Hepatocyte (in vitro differentiated cells): Measurements from ENCODE around the gene ATF7IP2. TPM values are rescaled to one million over a fixed set of nuclear protein-coding genes. Genes with fewer than 3 reads are reported as not detected.

Source experiments
- DNase-seq: peaks from one replicate; pipeline ENCODE4 v3.0.0-alpha.2; 2016; ENCODE audit warnings: low spot score
- H2AFZ ChIP-seq: fragments of 200-600 bp; sonication (generic); 2 replicates; pipeline ENCODE4 v1.6.0; 2016; ENCODE audit warnings: antibody characterized with exemption, mild to moderate bottlenecking
- H3K27ac ChIP-seq: fragments of 200-600 bp; sonication (generic); 2 replicates; pipeline ENCODE4 v1.5.1; 2016; ENCODE audit warnings: mild to moderate bottlenecking
- H3K27me3 ChIP-seq: fragments of 200-600 bp; sonication (generic); 2 replicates; pipeline ENCODE4 v1.6.1; 2016
- H3K36me3 ChIP-seq: fragments of 200-600 bp; sonication (generic); replicated peaks from 2 replicates; pipeline ENCODE4 v1.5.1; 2016; ENCODE audit warnings: low read depth; ENCODE audit not compliant: insufficient read depth
- H3K4me1 ChIP-seq: fragments of 200-600 bp; sonication (generic); 2 replicates; pipeline ENCODE4 v1.5.1; 2016; ENCODE audit warnings: mild to moderate bottlenecking, moderate library complexity; ENCODE audit not compliant: insufficient read depth
- H3K4me2 ChIP-seq: fragments of 200-600 bp; sonication (generic); 2 replicates; pipeline ENCODE4 v1.6.0; 2016
- H3K4me3 ChIP-seq: fragments of 200-600 bp; sonication (generic); 2 replicates; pipeline ENCODE4 v1.5.1; 2016; ENCODE audit warnings: mild to moderate bottlenecking
- H3K79me2 ChIP-seq: fragments of 200-600 bp; sonication (generic); 2 replicates; pipeline ENCODE4 v1.6.0; 2017; ENCODE audit warnings: mild to moderate bottlenecking
- H3K9me2 ChIP-seq: fragments of 200-600 bp; sonication (generic); replicated peaks from 2 replicates; pipeline ENCODE4 v1.6.0; 2017; ENCODE audit warnings: mild to moderate bottlenecking; ENCODE audit not compliant: insufficient read depth
- H3K9me3 ChIP-seq: fragments of 200-600 bp; sonication (generic); 2 replicates; pipeline ENCODE4 v1.5.1; 2016; ENCODE audit warnings: low read depth, mild to moderate bottlenecking
- H4K20me1 ChIP-seq: fragments of 200-600 bp; sonication (generic); 2 replicates; pipeline ENCODE4 v1.6.0; 2016; ENCODE audit warnings: mild to moderate bottlenecking; ENCODE audit not compliant: insufficient read depth, poor library complexity, severe bottlenecking
- EZH2 ChIP-seq: fragments of 200-600 bp; sonication (generic); IDR thresholded peaks from 2 replicates; pipeline ENCODE4 v1.6.1; 2016; ENCODE audit warnings: antibody characterized with exemption, mild to moderate bottlenecking, borderline replicate concordance
- EZH2phosphoT487 ChIP-seq: fragments of 200-600 bp; sonication (generic); IDR thresholded peaks from one replicate; pipeline ENCODE4 v1.6.1; 2018; ENCODE audit warnings: antibody characterized with exemption, mild to moderate bottlenecking, low read depth, moderate library complexity; ENCODE audit not compliant: unreplicated experiment, severe bottlenecking
- WGBS: methylation state at CpG from one replicate; pipeline ENCODE4 v1.1.6; 2016; ENCODE audit warnings: low lambda C conversion rate; ENCODE audit errors: missing lambda C conversion rate; 5-methylcytosine and 5-hydroxymethylcytosine counted together
- polyA plus RNA-seq: library from polyadenylated mRNA; unstranded; fragments of >200 nt; fragmentation: Nextera tagmentation; extraction: Ambion mirVana; gene quantifications from 2 replicates; pipeline ENCODE4 v1.2.1, GENCODE V29; 2016
- total RNA-seq: library from RNA; depleted of rRNA; stranded (reverse); fragments of >200 nt; gene quantifications from 2 replicates; pipeline ENCODE4 v1.2.3, GENCODE V29; 2014
- TF ChIP-seq, protein P1 (sequence below): fragments of 200-600 bp; sonication (generic); IDR thresholded peaks from 2 replicates; pipeline ENCODE4 v1.5.1; 2016; ENCODE audit warnings: antibody characterized with exemption, mild to moderate bottlenecking; ENCODE audit not compliant: poor library complexity

Gene ATF7IP2
- total and polyA plus RNA-seq, 2 experiments from 2014 or later, result 58.3 to 68.7 TPM

DNA sequence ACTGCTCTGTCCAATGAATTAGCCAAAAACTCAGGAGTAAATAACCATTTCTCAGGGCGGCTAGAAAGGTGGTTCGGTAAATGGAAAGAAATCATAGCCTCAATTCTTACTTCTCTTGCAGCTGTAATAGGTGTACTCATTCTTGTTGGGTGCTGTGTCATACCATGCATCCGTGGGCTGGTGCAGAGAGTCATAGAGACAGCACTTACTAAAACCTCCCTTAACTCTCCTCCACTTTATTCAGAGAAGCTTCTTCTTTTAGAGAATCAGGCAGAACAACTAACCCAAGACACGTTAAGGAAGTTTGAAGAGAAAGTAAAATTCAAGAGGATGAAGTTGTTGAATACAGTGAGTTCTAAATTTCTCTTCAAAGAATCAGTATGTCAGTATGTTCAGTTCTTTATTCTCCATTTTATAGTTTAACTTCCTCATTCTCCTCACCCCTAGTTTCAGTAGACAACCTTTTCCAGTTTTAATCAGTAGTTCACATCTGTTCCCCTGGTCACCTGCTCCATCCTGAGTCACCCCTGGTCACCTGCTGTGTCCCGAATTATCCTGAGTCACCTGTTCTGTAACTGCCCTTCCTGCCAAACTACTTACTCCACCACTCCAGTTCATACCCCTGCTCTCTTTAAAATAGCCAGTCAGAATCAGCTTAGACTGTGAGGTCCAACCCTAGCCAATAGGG lies 108.6 kb downstream of the ATF7IP2 start:
- no peaks in the 10 kb centered on the region for H3K9me3 ChIP-seq
- H3K27me3 ChIP-seq, result no peaks in the 10 kb centered on the region
- H3K27ac ChIP-seq, result peak overlapping the region; percentile 81
- TF ChIP-seq EZH2, result no peak
- TF ChIP-seq, protein P1, sequence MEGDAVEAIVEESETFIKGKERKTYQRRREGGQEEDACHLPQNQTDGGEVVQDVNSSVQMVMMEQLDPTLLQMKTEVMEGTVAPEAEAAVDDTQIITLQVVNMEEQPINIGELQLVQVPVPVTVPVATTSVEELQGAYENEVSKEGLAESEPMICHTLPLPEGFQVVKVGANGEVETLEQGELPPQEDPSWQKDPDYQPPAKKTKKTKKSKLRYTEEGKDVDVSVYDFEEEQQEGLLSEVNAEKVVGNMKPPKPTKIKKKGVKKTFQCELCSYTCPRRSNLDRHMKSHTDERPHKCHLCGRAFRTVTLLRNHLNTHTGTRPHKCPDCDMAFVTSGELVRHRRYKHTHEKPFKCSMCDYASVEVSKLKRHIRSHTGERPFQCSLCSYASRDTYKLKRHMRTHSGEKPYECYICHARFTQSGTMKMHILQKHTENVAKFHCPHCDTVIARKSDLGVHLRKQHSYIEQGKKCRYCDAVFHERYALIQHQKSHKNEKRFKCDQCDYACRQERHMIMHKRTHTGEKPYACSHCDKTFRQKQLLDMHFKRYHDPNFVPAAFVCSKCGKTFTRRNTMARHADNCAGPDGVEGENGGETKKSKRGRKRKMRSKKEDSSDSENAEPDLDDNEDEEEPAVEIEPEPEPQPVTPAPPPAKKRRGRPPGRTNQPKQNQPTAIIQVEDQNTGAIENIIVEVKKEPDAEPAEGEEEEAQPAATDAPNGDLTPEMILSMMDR, result no peak
- TF ChIP-seq EZH2phosphoT487, result no peak
- peak; percentile 34 for DNase-seq
- no peaks in the 10 kb centered on the region for H3K36me3 ChIP-seq
- no peak overlapping the region for H2AFZ ChIP-seq
- H3K4me2 ChIP-seq, result no peak overlapping the region
- H3K79me2 ChIP-seq, result no peaks in the 10 kb centered on the region
- no peaks in the 10 kb centered on the region for H4K20me1 ChIP-seq
- 77% methylated on average over 5 of the region's 5 CpGs for WGBS
- H3K4me3 ChIP-seq, result no peak overlapping the region
- H3K9me2 ChIP-seq, result no peaks in the 10 kb centered on the region
- no peaks in the 10 kb centered on the region for H3K4me1 ChIP-seq

DNA sequence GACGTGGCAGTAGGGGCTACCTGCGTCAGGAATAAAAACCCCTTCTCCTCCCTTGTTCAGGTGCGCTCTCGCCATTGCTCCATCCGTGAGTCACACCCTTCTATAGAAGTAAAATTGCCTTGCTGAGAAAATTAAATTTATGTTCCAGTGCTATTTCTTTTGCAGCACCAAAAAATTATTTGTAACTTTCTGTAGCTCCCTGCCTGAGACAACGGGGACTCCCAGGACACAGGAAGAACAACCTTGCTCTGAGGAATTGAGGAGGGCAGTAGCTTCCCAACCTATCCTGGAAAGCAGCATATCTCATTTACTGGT lies 109.1 kb downstream of the ATF7IP2 start:
- WGBS, result 85% methylated on average over 6 of the region's 6 CpGs
- Histone ChIP-seq H3K9me2 (no peaks in the 10 kb centered on the region), H3K36me3 (no peaks in the 10 kb centered on the region), H3K27ac (peak overlapping the region; percentile 63), H3K9me3 (no peaks in the 10 kb centered on the region), H3K79me2 (no peaks in the 10 kb centered on the region), H3K4me3 (no peak overlapping the region), H3K27me3 (no peaks in the 10 kb centered on the region), H4K20me1 (no peaks in the 10 kb centered on the region), H2AFZ (no peak overlapping the region), H3K4me1 (no peaks in the 10 kb centered on the region), H3K4me2 (no peak overlapping the region)
- TF ChIP-seq EZH2phosphoT487 (no peak), EZH2 (no peak)
- TF ChIP-seq, protein P1, result no peak
- DNase-seq, result no peak

DNA sequence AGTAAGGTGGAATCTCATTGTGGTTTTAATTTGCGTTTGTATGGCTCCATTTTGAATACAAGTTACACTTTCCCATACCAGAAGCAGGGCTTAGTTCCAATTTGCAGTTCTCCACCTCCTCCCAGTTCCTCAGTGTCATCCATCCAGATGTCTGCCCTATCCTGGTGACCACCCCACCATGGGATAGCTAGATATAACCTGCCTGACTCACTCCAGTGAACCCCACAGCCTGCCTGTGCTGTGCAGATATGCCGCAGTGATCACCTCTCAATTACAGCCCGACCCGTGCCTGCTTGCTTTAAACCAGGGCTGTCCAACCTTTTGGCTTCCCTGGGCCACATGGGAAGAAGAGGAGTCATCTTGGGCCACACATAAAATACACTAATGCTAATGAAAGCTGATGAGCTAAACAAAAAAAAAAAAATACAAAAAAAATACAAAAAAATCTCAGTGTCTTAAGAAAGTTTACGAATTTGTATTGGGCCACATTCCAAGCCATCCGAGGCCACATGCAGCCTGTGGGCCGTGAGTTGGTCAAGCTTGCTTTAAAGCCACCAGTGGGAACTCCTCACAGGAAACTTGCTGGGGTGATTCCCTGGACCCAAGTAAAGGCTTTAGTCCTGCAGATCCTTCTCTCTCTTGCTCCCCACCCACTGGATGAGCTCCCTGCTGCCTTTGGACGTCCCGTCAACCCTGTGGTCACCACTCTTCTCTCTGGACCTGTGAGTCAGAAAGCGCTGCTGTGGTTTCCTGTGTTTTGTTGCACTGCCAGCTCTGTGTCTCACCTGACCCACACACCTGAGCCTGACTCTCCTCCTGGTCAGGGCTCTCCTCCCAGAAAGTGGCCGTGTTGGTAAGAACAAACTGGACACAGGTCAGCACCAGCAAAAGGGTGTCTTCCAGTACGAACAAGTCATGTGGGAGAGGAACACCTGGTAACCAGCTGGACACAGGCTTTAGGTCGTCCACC lies 111.6 kb downstream of the ATF7IP2 start:
- Histone ChIP-seq H3K36me3 (no peaks in the 10 kb centered on the region), H3K9me3 (no peaks in the 10 kb centered on the region), H3K4me2 (no peak overlapping the region), H3K4me1 (no peaks in the 10 kb centered on the region), H3K27me3 (no peaks in the 10 kb centered on the region), H4K20me1 (no peaks in the 10 kb centered on the region), H3K27ac (no peak overlapping the region), H3K79me2 (no peaks in the 10 kb centered on the region), H2AFZ (no peak overlapping the region), H3K9me2 (no peaks in the 10 kb centered on the region), H3K4me3 (no peak overlapping the region)
- DNase-seq, result no peak
- TF ChIP-seq EZH2 (no peak), EZH2phosphoT487 (no peak)
- TF ChIP-seq, protein P1, result no peak
- 94% methylated on average over 13 of the region's 13 CpGs for WGBS
